Hematopoietic multipotent progenitor cell treated with erythropoietin and hydrocortisone succinate and interleukin-3 and kit ligand, for 15 days (in vitro differentiated cells): ENCODE results near the gene ZIC4.

Experiments used
- DNase-seq: peaks from one replicate; pipeline ENCODE4 v3.0.0-alpha.2; 2015; ENCODE audit warnings: low spot score

ZIC4 gene

DNA sequence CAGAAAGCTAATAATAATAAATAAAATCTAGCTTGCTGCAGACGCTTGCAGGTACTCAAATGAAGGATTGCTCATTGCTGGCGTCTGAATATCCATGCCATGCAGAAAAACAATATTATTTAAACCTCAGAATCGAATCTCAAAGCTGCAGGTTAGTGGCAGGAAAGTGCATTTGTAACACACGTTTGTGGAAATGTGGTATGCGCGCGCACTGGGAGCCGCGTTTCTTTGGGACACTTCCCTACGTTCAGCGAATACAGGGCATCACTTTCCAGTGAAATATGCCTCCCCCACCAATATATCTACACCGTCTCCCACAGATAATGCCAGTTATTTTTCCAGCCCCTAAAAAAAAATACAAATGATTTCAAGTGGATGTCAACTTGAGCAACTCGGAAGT, 37.1 kb downstream of the ZIC4 start:
- DNase-seq, result no peak

DNA sequence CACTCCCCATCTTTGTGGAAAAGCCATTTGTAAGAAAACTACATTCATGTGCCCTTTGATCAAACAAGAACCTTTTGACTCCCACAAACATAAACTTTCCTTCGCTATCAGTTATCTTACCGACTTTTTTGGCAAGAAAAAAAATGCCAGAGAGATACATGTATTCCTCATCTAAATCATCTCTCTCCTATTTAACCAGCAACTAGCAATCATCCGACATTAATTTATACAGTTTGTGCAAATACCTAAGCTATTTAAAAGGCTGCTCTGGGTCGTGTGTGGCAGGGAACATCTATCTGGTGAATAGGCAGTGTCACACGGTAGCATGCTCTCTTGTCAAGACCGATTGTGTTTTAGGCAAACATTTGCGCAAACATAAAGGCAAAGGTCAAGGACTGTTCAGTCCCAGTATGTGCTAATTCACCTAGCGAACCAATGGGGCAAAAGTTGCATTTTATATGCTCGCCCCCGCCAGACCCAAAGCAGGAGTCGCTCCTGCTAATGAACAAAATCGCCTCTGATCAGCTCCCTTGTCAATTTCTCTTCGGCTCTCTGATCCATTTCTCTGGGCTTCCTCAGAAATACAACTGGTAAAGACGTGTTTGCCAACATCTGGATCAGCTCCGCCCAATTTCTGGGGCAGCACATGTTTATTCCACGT, 37.7 kb downstream of the ZIC4 start:
- no peak for DNase-seq

DNA sequence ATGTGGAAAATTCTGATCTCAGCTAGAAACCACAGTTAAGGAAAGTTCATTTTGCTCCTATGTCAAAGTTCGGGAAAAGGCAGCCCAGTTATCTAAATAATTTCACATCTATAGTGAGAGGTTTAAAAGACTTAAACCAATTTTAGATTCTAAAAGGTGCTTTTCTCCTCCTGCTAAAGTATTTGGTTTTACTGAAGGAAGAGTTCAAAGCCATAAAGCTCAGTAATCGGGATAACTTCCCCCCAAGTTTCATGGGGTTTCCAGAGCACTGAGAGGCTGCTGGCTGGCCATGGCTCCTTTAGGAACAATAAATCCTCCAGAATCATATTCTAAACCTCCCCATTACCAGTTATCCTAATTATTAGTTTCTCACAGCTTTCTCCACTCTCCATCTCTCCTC, 38.2 kb downstream of the ZIC4 start:
- DNase-seq, result no peak

DNA sequence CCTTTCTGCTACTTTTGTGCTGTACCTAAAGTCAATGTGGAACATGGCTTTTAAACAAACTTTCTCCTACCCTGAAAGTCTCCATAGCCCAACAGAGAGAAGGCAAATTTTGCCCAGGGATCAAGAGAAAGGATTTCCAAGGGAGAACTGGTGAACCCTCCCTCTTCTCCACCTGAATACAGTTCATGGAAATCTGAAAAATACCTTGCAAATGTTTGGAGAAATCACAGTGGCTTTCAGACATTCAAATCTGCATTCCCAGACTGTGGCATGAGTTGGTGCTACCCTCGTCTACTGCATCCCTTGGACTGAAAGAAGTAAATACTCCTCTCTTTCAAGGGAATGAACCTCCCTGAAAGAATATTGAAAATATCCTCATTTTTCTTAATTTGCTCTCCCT, 38.7 kb downstream of the ZIC4 start:
- no peak for DNase-seq

DNA sequence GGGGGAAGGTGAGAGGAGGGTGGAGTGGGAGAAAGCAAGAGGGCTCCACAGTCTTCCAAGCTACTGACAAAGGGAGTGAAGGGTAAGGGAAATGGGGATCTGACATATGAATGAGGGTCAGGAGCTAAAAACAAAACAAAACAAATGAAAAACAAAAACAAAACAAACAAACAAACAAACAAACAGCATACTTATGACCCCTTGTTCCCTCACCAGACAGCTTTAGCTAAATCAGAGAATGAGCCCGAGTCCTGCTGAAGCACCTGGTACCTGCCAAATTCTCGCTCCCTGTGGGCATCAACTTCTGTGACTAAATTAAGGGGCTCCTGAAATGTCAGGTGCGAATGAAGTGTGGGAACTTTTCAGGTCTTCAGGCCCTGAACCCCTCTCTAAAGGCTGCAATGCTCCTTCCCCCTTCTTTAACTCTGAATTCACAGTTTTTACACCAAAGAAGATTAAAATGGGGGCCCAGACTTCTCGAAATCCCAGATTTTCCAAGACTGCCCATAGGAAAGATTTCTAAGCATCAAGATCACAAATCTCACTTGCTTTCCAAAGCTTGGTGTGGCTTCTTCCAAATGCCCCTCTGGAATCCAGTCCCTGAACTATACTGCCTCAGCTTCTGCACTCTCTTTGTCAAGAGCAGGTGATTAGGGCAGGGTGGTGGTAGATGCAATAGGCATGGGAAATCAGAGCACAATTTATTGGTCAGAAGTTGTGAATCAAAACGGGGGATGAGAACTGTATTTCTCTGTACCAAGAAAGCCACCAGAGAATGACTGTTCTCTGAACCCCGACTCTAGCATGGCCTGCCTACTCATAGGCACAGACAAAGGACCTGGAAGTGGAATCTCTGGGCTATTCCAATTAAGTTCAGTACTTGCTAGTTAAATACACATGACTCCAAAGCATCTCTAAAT, 40.9 kb downstream of the ZIC4 start:
- DNase-seq, result no peak

DNA sequence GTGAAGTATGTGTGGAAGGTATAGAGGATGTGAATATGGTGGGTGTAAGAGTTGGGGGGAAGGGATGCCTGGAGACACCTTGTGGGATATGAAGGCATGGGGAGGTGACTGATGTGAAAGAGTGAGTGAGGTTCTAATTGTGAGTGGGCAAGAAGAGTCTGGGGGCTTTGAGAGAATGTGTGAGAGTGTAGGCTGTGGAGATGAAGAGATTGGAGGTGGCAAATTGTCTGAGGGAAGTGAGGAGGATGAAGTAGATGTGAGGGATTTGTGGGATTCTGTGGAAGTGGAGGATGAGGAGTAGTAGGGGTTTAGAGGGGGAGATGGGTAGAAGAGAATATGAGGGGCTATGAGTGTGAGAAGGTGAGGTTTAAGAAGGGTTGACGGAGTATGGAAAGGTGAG, 41.6 kb downstream of the ZIC4 start:
- DNase-seq, result no peak

DNA sequence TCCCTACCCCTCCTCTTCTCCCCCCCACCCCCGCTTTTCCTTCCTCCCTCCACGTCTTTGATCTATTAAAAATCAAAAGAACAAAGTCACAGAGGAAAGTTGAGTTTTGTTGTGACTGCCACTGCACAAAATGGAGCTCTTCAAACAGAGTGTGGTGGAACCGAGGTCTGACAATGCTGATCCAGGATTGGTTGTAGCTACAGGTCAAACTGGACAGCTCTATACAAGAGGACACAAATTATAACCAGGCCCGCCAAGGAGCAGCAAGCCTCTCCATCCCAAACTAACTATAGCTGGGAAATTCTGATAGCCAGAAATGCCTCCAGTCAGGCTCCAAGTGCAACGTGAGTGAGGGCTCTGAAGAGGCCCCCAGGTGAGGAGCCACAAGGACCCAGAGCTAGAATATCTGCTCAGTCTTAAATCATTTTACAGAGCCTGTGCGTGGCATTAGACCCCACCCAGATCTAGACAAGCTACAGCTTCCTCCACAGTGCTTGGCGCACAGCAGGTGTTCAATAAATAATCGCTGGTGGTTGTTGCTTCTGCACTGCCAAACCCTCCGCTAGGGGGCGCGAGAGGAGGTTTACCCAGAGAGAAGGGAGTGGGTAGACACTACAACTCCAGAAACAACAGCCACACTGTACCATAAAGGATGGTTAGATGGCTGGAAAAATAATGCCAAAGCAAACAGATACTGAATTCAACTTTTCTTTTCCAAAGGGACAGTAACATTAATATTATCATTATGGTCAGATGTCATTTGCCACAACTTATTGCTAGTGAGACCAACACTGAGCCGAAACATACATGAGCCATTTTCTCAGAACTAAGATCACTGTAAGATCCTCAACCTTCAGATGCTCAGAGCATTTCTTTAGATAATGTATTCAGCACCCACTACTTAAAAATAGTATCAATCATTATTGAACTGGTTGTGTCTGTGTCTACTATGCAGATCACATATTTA, 44.6 kb downstream of the ZIC4 start:
- peak; percentile 30 for DNase-seq

DNA sequence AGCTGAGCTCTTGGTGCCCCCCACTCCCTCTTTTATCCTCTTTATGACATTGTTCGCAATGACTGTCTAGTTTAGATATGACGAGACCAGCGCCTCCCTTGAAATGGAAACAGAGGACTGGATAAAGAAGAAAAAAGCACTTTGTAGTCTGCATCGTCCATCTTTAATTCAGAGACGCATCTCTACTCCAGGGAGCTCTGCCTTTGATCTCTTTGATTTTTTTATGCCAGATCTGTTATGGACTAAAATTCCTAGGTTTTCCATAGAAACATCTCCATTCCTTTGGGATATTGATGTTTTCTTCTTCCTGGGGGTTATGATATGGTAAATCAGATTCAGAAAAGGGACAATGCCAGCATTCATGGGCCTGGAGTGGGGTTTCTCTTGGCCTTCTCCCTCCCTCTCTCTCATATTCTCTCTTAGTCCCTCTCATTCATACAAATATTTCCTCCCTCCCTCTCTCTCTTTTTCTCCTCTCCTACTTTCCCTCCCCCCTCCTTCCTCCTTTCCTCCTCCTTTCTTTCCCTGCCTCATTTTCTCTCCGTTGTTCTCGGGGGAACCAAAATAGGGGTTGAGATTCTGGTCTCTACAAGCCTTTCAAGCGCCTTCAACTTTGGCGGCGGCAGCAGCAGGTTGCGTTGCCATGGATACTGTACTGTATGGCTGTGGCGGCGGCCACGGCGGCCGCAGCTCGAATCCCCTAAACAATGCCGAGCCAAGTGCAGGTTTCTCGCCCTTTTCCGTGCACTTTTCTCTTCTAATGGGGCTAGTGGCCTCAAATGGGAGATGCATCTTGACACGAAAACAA, 45.5 kb downstream of the ZIC4 start:
- no peak for DNase-seq

DNA sequence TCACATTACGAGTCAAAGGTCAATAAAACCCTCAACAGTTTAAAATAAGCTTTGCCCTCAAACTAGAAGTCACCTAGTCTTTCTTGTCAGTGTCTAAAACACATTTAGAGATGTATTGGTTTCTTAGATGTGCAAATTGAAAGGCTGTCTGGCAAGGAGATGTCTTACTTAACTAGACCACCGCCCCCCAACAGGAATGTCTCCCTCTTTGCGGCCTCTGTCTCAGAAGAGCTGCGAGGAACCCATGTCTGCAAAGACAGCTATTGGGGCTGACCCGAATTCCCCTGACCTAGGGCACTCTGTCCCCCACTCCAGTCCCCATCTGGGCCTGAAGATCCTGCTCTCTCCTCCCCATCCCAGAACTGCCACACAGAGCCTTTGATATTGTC, 46.3 kb downstream of the ZIC4 start:
- DNase-seq, result no peak

DNA sequence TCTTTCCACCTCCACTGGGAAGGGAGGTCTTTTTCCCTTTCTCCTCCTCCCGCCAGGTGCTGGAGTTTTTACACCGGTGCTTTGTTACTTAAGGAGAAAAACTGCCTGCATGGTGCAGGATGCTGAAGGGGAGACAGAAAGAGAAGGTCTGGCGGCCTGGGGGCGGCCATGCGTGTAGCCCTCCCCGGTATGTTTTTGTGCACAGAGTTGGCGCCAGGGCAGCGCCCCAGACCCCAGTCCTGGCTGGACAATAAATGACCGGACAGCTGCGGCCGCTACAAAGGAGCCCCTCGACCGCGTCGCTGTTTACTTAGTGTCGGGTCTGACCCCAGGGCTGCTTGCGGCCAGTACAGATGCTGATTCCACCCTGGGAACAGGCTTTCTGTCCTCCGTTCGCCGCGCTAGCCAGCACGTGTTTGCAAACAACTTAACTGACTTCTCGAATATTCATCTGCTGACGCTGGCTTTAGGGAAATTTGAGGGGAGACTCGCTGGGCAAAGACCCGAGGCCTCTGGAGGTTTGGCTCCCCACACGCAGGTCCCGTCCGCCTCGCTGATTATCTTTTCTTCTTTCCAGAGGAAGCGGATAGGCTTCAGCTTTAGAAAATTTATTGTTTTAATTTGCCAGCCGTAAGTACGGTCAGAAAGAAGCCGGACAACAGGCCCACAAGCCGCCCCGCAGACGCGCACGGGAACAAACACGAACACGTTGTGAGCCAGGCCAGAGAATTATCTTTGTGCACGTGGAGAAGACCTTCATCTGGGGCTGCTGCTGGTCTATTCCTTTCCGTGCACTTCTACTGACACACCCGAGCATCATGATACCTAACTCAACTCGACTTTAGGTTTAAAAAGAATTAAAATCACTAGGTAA, 46.9 kb downstream of the ZIC4 start:
- no peak for DNase-seq

DNA sequence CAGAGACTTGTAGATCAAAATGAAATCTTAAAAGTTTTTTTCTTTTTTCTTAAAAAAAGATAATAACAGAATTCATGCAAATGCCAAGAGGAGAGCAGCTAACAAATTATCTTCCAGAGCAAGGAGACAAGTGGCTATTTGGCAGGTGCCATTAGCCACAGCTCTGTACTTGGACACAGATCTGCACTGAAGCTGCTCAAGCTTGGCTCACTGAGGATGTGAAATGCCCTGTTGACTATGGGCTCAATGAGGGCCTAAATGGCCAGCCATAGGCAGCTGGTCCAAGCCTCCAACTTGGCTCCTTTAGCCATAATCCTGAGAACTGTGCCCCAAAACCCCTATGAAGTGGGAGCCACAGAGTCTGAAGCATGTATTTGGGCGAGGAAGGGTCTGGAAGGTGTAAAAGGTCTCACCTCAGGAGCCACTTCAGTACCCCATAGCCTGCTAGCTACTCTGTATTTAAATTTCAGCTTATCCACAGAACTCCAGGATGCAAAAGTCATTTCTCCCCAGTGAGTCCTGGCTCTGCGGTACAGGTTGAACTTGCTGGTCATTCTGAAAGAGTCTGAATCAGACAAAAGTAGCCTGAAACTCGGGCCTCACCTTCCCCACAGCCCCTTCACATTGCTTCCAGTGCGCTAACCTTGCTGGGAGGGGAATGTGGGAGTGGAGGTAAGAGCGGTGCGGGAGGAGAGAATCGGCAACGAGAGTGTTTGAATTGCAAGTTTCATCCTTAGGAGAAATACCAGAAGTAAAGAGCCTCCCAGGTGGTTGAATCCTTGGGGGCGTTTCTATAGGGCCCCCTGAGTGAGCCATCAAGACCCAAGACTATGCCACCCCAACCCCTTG, 48.0 kb downstream of the ZIC4 start:
- no peak for DNase-seq

DNA sequence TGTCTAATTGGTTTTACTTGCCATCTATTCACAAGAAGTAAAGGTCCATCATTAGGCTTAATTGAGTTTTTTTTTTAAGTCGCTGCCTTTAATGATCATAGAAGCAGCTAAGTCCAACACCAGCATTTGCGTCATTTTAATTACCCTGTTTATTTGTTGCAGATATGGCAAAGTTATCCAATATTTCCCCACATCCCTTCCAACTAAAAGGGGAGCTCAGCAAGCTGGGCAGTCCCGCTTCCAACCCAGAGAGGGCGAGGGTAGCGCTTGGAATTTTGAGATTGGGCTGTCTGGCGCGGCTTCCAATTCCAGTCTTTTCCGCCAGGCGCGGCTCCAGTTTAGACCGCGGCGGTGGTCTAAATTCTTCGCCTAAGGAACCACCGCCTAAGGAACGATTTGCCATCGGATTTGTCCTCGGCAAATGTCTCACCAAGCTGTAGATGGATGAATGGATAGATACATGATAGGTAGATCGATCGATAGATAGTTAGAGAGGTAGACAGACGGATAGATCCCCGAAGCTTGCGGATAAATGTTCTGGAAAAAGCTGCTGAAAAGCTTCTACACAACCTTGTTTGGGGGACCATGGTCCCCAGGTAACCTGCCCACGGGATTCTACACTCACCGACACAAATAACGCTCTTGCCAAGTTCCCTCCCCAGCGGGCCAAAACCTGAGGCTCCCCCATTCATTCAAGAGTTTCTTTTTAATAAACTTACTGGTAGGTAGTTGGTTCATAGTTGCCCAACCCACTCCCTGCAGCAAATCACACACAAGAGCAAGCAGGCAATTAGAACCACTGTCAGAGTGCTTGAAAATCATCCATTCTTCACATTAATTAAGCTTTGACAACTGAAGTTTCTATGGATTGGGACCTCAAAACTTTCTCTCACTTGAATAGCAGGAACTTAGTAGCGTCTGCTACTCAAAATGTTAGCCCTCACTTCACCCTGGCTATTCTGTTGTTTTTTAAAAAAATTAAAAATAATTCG, 49.1 kb downstream of the ZIC4 start:
- DNase-seq, result no peak

DNA sequence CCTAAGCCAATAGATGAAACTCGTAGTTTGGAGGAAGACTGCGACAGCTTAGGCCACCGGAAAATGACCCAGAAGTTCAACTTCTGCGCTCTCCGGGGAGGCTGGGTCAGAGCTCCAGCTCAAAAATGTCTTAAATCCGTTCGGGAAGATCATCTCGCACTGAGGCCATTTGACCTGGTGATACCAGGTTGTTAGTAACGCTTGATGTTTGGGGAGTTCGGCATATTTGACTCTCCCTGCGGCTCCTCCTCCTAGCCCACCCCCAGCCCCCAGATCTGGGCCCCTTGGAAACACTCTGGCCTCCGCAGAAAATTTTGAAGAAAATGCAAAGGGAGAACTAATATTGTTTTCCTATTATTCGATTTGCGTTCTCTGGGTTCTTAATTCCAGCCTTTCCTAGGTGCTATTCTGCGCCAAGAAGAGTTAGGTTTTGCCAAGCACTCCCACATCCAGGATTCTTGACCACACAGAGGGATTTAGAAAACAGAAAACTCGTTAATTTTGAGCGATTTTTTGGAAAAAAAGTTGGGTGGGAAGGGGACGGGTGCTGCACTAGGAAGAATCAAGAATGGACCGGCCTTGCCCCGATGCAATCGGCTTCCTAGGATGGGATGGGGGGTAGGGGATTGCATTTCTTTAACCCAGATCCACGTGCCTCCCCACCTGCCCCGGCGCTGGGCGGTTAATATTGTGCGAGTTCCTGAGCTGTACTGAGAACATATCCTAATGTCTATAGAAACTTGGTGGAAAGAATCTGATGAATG, 50.0 kb downstream of the ZIC4 start:
- DNase-seq, result no peak

DNA sequence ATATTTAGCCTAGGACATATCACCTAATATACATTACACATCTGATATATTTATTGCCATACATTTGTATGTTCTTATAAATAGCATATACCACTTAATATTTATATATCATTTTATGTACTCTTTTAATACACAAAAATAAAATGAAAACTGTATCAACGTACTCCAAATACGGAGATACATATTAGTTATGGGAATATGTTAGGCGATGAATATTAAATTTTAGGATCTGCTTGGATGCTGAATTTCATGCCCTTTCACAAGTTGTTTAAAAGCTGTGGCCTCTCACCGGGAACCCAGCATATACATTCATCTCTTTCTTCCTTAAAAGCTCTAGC, 50.6 kb downstream of the ZIC4 start:
- no peak for DNase-seq

DNA sequence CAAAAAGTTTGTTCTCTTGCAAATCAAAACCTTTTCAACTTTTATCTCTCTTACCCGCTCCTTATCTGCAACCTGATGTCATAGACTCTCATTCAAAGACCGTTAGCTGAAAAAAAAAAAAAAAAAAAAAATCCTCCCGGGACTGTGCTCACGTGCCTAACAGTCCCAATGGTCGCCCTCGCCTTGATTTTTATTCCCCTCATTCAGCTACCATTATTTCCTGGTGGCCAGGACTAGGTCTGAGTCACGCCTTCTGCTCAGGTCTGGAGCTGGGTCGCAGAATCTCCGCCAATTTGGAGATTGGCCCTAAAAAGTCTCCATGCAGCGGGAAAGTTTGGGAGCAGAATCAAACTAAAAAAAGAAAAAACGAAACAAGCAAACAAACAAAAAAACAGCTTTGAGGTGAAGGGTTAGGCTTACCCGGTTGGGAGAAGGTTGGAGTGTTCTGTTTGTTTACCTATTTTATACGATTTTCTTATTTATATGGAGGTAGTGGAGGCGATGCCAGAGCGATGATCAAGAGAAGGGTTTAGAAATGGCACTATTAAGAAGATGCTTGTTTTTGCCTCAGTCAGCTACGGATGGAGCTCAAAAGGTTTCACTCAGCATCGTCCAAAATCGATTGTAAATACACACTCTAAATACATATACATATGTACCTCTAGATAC, 51.1 kb downstream of the ZIC4 start:
- DNase-seq, result no peak

DNA sequence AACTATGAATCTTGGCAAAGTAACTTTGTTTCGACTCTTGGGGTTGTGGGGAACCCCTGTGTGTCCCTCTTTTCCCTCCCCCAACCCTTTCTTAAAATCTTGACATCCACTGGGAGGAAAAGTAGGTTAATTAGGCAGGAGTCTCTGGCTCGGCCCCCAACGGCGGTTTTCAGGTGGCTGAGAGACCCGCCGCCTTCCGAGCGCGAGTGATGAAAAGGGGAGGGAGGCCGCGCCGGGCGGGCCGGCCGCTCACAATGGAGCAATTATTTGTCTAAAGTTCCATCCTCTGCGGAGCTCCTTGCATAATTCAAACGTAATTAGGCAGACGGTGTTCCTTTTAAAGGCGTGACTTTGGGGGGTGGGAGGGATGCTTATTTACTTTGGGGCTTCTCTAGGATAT, 51.7 kb downstream of the ZIC4 start:
- no peak for DNase-seq

DNA sequence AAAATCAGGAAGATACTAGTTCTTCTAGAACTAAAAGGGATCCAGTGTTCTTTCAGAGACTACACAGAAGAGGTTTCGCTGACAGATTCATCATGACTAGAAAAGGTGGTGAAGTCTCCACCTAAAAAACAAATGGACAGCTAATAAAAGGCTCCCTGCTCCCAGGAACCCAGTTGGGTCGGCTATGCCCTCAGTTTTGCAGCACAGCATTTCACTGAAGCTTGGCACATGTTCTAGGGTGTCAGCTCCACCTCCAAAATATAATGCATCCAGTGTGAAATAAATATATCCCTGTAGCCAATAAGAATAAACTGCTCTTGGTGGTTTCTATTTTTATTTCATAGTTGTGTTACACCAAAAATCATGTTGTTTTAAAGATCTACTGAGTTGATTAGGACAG, 55.0 kb downstream of the ZIC4 start:
- DNase-seq, result no peak
